ENCODE data around the gene RRP15.

The RRP15 gene

GRCh38 chr1:218364028-218364710 lies 79.1 kb downstream of the RRP15 start:
- no peak for DNase-seq

DNA sequence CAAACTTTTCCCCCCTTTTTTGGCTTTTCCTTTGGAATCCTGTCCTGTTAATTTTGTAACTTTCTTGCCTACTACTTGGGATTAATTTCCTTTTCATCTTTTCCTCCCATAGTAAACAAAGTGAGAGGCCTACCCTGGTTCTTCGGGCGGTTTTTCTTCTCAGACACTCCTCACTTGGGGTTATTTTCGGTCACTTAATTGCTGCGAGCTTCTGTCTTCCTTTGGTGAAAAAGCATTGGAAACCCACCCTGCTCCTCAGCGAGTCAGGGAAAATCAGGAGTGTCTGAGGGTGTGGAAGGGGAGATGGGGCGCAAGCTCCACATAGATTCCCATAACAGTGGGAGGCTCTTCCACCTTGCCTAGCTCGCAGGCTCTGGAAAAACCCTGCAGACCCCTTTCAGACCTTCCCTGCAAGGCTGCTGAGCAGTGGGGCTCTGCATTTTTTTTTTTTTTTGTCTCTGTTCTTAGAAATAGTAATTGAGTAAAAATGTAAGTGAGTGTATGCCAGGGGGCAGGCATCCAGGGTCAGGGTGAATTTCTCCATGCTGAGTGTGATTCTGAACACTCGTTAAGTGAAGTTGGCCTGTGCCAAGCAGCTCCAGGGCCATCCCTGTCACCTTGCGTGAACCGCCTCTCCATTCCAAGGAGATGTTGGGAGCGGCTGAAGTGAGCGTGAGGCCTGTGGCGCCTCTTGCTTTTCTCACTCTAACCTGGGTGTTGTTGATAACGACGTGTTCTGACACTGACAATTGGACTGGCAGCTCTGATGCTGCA lies 80.3 kb downstream of the RRP15 start:
- DNase-seq, result no peak

GRCh38 chr1:218366322-218367052 lies 81.4 kb downstream of the RRP15 start:
- DNase-seq, result peak; percentile 20

- DNase-seq, result no peak
Measured at GRCh38 chr1:218367118-218367517, 82.0 kb downstream of the RRP15 start.

DNA sequence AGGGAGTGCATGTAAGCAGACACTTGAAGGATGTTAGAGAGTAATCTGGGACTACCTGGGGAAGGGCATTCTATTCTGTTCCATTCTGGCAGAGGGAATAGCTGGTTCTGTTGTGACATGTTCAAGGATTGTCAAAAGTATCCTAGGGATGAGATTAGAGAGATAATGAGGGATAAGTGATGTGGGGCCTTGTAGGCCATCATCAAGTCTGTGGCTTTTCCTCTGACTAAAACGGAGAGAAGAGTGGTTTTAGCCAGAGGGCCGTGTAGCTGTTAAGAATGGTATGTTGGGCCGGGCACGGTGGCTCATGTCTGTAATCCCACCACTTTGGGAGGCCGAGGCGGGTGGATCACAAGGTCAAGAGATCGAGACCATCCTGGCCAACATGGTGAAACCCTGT lies 83.6 kb downstream of the RRP15 start:
- DNase-seq, result no peak

DNA sequence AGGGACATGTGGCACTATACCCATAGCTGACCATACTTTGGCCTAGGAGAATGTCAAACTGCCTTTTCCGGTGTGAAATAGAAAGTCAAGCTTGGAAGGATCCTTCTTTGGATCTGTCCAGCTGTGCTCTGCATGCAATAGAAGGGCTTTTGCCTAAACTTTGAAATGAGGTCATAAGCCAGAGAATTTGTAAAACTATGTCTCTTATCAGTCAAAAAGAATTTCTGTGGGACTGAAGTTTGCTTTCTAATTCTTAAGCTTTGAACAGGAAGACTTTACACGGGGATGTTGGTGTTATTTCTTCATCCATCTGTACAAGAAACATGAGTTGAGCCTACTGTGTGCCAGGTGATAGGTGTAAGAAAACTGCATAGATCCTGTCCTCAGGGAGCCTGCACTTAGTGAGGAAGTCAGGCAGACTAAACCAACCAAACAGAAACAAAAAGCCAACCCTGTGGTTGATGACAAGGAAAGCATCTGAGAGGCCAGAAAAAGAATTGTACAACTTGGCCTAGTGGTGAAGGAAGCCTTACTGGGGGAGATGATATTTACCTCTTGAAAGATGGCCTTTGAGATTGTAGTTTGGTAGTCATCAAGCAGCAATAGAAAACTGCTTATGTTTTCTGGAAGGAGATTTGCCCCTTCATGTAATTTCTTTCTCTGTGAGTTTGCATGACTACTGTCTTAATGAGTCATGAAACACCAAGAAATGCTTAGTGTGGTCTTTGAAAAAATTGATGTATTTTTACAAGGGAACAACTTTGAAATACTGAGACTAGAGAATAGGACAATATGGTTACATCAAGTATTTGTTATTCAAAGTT lies 84.8 kb downstream of the RRP15 start:
- DNase-seq, result no peak

- no peak for DNase-seq
Measured at GRCh38 chr1:218371927-218372672, 87.0 kb downstream of the RRP15 start.

DNA sequence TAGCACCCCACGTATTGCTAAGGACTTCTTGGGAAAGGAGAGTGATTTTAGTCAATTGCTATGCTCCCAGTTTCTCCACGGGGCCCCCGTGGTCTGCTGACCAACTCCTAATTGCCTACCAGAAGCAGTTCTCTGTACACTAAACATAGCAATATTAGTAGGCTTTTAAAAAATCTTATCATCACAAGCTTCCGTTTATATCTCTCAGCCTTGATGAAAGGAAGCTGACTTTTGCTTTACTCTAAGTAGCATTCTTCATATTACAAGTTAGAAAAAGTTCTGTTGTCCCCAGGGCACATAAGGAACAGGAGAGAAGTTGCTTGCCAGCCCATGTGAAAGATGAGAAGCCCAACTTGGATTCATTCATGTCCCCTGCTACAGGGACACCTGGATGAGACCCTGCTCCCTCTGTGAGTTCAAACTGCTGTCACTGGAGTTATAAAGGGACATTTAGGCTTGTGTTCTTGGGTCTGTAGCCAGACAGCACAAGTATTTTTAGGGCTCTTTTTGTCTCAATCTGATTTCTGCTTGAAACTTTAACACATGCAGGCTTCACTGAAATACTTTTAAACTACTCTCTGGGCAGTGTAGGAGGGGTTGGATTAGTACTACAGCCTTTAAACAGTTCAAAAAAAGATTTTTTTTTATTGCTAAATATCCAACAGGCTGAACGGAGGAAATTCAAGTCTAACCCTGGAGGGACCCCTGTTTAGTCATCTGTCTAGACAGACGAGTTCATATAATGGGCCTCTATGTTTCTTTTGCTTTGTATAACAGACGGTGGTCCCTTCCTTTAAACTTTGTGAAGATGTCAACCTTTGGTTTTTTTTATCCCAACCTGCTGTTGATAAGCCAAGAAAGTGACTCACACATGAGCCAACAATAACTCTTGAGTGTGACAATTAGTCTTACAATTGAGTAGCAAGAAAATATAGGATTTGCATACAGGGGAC lies 89.6 kb downstream of the RRP15 start:
- DNase-seq, result no peak

GRCh38 chr1:218376722-218377121 lies 91.6 kb downstream of the RRP15 start:
- DNase-seq, result no peak

DNA sequence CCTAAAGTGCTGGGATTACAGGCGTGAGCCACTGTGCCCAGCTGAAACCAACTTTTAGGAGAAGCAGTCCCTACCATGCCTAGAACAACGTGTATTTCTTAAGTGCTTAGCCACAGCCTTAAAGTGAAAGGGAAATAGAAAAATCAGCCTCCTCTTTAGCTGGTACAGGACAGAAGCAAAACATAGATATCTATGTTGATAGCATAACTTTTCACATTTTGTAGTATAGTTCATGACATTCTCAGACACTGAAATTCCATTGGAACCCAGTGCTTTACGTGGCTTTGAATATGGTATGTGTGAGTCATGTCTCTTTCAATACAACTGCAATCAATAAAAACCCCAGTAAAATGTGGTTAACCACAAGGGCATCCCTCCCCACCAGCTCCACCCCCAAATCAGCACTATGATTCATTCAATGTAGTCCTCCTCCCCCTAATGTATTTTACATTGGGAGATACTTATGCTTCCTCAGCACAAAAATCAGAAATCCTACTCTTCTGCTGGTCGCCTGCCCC lies 92.1 kb downstream of the RRP15 start:
- no peak for DNase-seq

DNA sequence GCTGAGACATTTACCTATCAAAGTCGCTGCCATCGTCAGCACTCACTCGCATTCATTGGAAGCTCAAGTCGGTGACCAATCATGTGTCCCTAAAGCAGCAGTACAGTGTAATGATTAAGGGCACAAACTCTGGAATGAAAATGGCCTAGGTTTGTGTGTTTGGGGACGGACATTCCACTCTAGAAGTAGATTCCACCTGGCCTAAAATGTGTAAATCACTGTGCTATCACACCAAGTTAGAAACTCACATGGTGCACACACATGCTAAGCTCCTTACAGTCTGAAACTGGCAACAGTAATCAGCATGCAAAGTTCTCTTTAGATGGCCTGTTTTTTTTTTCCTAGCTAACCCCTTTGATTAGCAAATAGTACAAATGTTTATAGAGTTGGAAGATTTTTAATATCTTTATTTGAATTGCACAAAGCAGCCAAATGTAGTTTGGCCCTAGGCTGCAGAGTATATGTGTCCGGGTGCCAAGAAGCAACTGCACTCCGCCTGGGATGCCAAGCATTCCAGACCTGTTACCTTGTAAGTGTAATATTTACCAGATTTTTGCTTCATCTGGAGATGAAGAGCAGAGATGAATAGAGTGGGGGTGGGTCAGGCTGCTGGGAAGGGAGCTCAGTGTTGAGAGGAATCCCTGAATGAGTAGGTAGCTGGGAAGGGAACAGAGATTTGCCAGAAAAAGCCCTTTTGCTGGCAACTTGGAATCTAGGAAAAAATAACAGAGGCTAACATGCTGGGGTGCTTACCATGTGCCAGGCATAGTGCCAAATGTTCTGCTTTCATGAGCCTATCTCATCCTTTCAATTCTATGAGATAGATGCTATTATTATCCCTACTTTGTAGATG lies 95.3 kb downstream of the RRP15 start:
- peak; percentile 34 for DNase-seq

GRCh38 chr1:218382261-218382660 lies 97.2 kb downstream of the RRP15 start:
- no peak for DNase-seq

DNA sequence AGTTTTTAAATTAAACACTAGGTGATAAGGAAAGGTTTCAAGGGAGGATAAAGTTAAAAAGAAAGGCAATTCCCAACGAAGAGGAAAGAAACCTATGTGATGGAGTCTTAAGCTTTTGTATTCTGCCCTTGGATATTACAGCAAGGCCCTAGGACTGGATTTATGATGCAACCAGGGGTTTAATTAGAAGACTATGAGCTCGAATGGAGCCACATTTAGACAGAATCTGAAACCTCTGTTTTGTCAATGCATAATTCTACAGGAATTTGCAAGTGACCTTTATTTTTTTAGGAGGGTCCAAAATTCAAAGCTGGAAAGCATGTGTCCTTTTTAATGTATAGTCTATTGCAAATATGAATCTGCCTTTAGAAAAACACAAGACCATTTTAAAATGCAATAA lies 98.0 kb downstream of the RRP15 start:
- DNase-seq, result peak; percentile 18

GRCh38 chr1:218383681-218384080 lies 98.6 kb downstream of the RRP15 start:
- DNase-seq, result no peak

GRCh38 chr1:218384581-218384993 lies 99.5 kb downstream of the RRP15 start:
- no peak for DNase-seq

Data from NCI-H1105 (cell line).